ENCODE data around the gene POTEM.
"Not testable (repeated sequence)": the region's sequence is repeated elsewhere in the genome, so short reads cannot be mapped to it uniquely, and the experiment has no call there.

GRCh38 chr14:18967134-18967533, at the start of gene POTEM:
- TF ChIP-seq POLR2A (IDR thresholded peaks at IDR 0.05; ENCODE audit: low read depth, low read length); TAF1 (IDR thresholded peaks at IDR 0.05; ENCODE audit: borderline replicate concordance, low read depth, low read length); POLR2AphosphoS5 (IDR thresholded peaks at IDR 0.05; ENCODE audit: low read depth, low read length): not testable (repeated sequence)

Data from GM12892 (cell line).